H9 (cell line): Measurements from ENCODE around the gene PCBP2. TPM values are rescaled to one million over a fixed set of nuclear protein-coding genes. Genes with fewer than 3 reads are reported as not detected.

Experiments
- DNase-seq: peaks from one replicate; pipeline ENCODE4 v3.0.0-alpha.2; 2017
- H2AFZ ChIP-seq: one replicate; pipeline ENCODE4 v1.6.1; 2013; ENCODE audit warnings: mild to moderate bottlenecking, low read length, control low read depth, moderate library complexity
- H2AK5ac ChIP-seq: 2 replicates; pipeline ENCODE4 v1.6.1; 2013; ENCODE audit warnings: low read length, control low read depth, mixed read lengths; ENCODE audit not compliant: insufficient read length
- H2BK120ac ChIP-seq: one replicate; pipeline ENCODE4 v1.6.1; 2013; ENCODE audit warnings: low read depth, mild to moderate bottlenecking, low read length, control low read depth, inconsistent platforms; ENCODE audit not compliant: poor library complexity, severe bottlenecking
- H2BK12ac ChIP-seq: 2 replicates; pipeline ENCODE4 v1.6.1; 2013; ENCODE audit warnings: low read length, control low read depth, mixed read lengths, low read depth; ENCODE audit not compliant: insufficient read length
- H2BK15ac ChIP-seq: 2 replicates; pipeline ENCODE4 v1.6.1; 2013; ENCODE audit warnings: low read depth, low read length, control low read depth
- H2BK20ac ChIP-seq: one replicate; pipeline ENCODE4 v1.6.1; 2013; ENCODE audit warnings: low read depth, mild to moderate bottlenecking, low read length, control low read depth, inconsistent platforms; ENCODE audit not compliant: poor library complexity, severe bottlenecking
- H2BK5ac ChIP-seq: 2 replicates; pipeline ENCODE4 v1.6.1; 2013; ENCODE audit warnings: low read length, control low read depth, mixed read lengths; ENCODE audit not compliant: insufficient read length
- H3K14ac ChIP-seq: 2 replicates; pipeline ENCODE4 v1.6.1; 2013; ENCODE audit warnings: low read length, control low read depth; ENCODE audit not compliant: insufficient read depth
- H3K18ac ChIP-seq: 2 replicates; pipeline ENCODE4 v1.6.1; 2013; ENCODE audit warnings: low read depth, mild to moderate bottlenecking, mixed read lengths, low read length, control low read depth; ENCODE audit not compliant: insufficient read length
- H3K23ac ChIP-seq: 2 replicates; pipeline ENCODE4 v1.6.1; 2013; ENCODE audit warnings: low read length, control low read depth, mixed read lengths, low read depth; ENCODE audit not compliant: insufficient read length
- H3K23me2 ChIP-seq: 2 replicates; pipeline ENCODE4 v1.6.1; 2013; ENCODE audit warnings: low read depth, mild to moderate bottlenecking, mixed read lengths, low read length, control low read depth; ENCODE audit not compliant: insufficient read length, poor library complexity, severe bottlenecking
- H3K27ac ChIP-seq: 2 replicates; pipeline ENCODE4 v1.5.1; 2013; ENCODE audit warnings: low read length, control low read depth, mixed read lengths, low read depth; ENCODE audit not compliant: insufficient read length
- H3K27me3 ChIP-seq: 2 replicates; pipeline ENCODE4 v1.6.1; 2013; ENCODE audit warnings: low read length, control low read depth, inconsistent platforms; ENCODE audit not compliant: insufficient read depth
- H3K4ac ChIP-seq: 2 replicates; pipeline ENCODE4 v1.6.1; 2013; ENCODE audit warnings: low read depth, mild to moderate bottlenecking, control low read depth, inconsistent platforms, low read length, moderate library complexity
- H3K4me1 ChIP-seq: 2 replicates; pipeline ENCODE4 v1.6.1; 2013; ENCODE audit warnings: low read length, control low read depth, inconsistent platforms; ENCODE audit not compliant: insufficient read depth
- H3K4me2 ChIP-seq: 2 replicates; pipeline ENCODE4 v1.6.1; 2013; ENCODE audit warnings: low read length, control low read depth, mixed read lengths; ENCODE audit not compliant: insufficient read length, insufficient read depth
- H3K56ac ChIP-seq: 2 replicates; pipeline ENCODE4 v1.6.1; 2013; ENCODE audit warnings: low read depth, mild to moderate bottlenecking, mixed read lengths, low read length, control low read depth; ENCODE audit not compliant: insufficient read length
- H3K79me1 ChIP-seq: 2 replicates; pipeline ENCODE4 v1.6.1; 2013; ENCODE audit warnings: low read depth, mild to moderate bottlenecking, moderate library complexity, low read length, control low read depth, inconsistent platforms; ENCODE audit not compliant: insufficient read depth, poor library complexity, severe bottlenecking
- H3K79me2 ChIP-seq: 2 replicates; pipeline ENCODE4 v1.6.1; 2013; ENCODE audit warnings: low read length, control low read depth, inconsistent platforms; ENCODE audit not compliant: insufficient read depth
- H3K9ac ChIP-seq: 2 replicates; pipeline ENCODE4 v1.6.1; 2013; ENCODE audit warnings: low read length, control low read depth, mixed read lengths; ENCODE audit not compliant: insufficient read length; ENCODE audit errors: extremely low read depth
- H3K9me3 ChIP-seq: one replicate; pipeline ENCODE4 v1.6.1; 2013; ENCODE audit warnings: low read depth, low read length, inconsistent platforms; ENCODE audit not compliant: control insufficient read depth
- H3T11ph ChIP-seq: one replicate; pipeline ENCODE4 v1.6.1; 2013; ENCODE audit warnings: mild to moderate bottlenecking, low read length, control low read depth, inconsistent platforms
- H4K20me1 ChIP-seq: one replicate; pipeline ENCODE4 v1.6.1; 2013; ENCODE audit not compliant: control insufficient read depth, insufficient read length, insufficient read depth
- H4K5ac ChIP-seq: 2 replicates; pipeline ENCODE4 v1.6.1; 2013; ENCODE audit warnings: low read depth, mild to moderate bottlenecking, mixed read lengths, low read length, control low read depth; ENCODE audit not compliant: insufficient read length
- H4K8ac ChIP-seq: replicated peaks from 2 replicates; pipeline ENCODE4 v1.6.1; 2013; ENCODE audit warnings: low read length, control low read depth, mixed read lengths, low read depth; ENCODE audit not compliant: insufficient read length
- H4K91ac ChIP-seq: 2 replicates; pipeline ENCODE4 v1.6.1; 2013; ENCODE audit warnings: low read depth, mild to moderate bottlenecking, moderate library complexity, mixed read lengths, low read length, control low read depth; ENCODE audit not compliant: insufficient read length
- H3K27ac Mint-ChIP-seq, 3 experiments: 2 replicates in 2 of 3; 3 replicates in 1 of 3; pipeline ENCODE4 v1.8.0; 2020 to 2021; ENCODE audit warnings: mixed read lengths in 3 of 3, mild to moderate bottlenecking in 1 of 3, moderate library complexity in 1 of 3
- H3K27me3 Mint-ChIP-seq: 2 replicates; pipeline ENCODE4 v1.8.0; 2021; ENCODE audit warnings: low read depth, mild to moderate bottlenecking, moderate library complexity, mixed read lengths
- H3K36me3 Mint-ChIP-seq, 3 experiments: 2 replicates in 2 of 3; 3 replicates in 1 of 3; pipeline ENCODE4 v1.8.0; 2020 to 2021; ENCODE audit warnings: low read depth in 3 of 3, mixed read lengths in 3 of 3; ENCODE audit not compliant: insufficient read depth in 1 of 3
- H3K4me1 Mint-ChIP-seq, 2 experiments: 2 replicates each; pipeline ENCODE4 v1.8.0; 2020; ENCODE audit warnings: mixed read lengths in 2 of 2
- H3K4me3 Mint-ChIP-seq, 2 experiments: 2 replicates in 1 of 2; 3 replicates in 1 of 2; pipeline ENCODE4 v1.8.0; 2020 to 2021; ENCODE audit warnings: mild to moderate bottlenecking in 2 of 2, mixed read lengths in 2 of 2, moderate library complexity in 1 of 2
- H3K9me3 Mint-ChIP-seq, 2 experiments: 2 replicates in 1 of 2; 3 replicates in 1 of 2; pipeline ENCODE4 v1.8.0; 2020; ENCODE audit warnings: mild to moderate bottlenecking in 2 of 2, mixed read lengths in 2 of 2, moderate library complexity in 1 of 2
- WGBS: extraction: QIAGEN DNeasy Blood & Tissue Kit; methylation state at CpG from one replicate; pipeline ENCODE4 v1.1.7; 2013; ENCODE audit warnings: missing lambda C conversion rate, low lambda C conversion rate, mixed read lengths; ENCODE audit not compliant: insufficient read length; ENCODE audit errors: extremely low coverage; 5-methylcytosine and 5-hydroxymethylcytosine counted together
- total RNA-seq: library from RNA; stranded (reverse); gene quantifications from 2 replicates; pipeline ENCODE4 v1.2.1, GENCODE V29; 2021
- TF ChIP-seq, protein P1 (sequence below): fragments of 200-600 bp; sonication (generic); conservative IDR thresholded peaks from 3 replicates; pipeline ENCODE4 v1.8.0; 2021; ENCODE audit warnings: antibody characterized with exemption, mild to moderate bottlenecking

PCBP2 gene
- total RNA-seq, 1 experiment from 2014 or later = 1,207 TPM

DNA sequence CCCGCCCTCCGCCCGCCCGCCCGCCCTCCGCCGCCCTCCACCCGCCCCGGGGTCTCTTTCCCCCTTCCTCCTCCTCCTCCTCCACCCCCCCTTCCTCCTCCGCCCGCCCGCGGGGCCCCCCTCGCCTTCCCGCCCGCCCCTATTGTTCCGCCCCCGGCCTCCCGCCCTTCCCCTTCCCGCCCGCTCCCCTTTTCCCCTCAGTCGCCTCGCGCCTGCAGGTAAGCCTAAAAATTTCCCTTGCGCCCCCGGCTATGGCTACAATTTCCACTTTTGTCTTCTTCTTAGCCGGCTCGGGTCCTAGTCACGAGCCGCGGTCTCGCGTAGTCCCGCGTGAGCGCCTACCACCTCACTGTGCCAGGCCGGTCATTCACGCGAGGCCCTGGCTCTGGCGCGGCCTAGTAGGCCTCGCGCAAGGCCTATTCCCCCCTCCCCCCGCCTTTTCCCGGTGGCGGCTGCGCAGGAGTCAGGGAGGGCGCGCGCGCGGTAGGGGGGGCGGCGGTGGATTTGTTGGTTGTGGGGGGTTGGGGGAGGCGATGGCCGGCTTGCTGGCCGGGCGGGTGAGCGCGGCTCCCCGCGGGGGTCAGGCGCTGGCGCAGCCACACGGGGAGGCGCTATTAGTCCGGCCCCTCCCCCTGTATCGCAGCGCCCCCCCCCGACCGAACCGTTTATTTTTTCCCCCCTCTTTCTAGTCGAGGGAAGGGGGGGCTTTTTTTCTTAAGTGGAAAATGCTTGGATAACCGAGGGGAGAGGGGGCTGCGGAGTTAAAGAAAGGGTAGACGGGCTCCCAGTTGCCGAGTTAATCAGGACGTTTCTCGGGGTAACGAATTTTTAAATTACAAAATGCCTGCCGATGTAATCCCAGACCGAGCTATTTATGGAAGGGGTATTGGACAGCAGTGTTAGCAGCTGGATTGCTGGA is 516 bp downstream of the PCBP2 start:
- H3K4me2 ChIP-seq = peak overlapping the region; percentile 49
- H2BK15ac ChIP-seq = no peak overlapping the region
- H3K9me3 ChIP-seq = no peaks in the 10 kb centered on the region
- H3K27ac ChIP-seq = peak overlapping the region; percentile 24
- no peaks in the 10 kb centered on the region for H3K23me2 ChIP-seq
- no peaks in the 10 kb centered on the region for H3K27me3 ChIP-seq
- H4K8ac ChIP-seq = no peak overlapping the region
- H3K56ac ChIP-seq = no peak overlapping the region
- H4K5ac ChIP-seq = peak overlapping the region; percentile 7
- H3K79me1 ChIP-seq = peaks cover 3% of the 10 kb centered on the region
- no peaks in the 10 kb centered on the region; a peak in 1 of 5 replicates for H3K9me3 Mint-ChIP-seq
- peaks cover 23% of the 10 kb centered on the region for H3K79me2 ChIP-seq
- H3K4ac ChIP-seq = no peak overlapping the region; the same call in 1 of the 2 replicates
- H3K9ac ChIP-seq = peak overlapping the region; percentile 100
- peaks cover 45 to 58% (median 57%) of the 10 kb centered on the region in 3 experiments for H3K36me3 Mint-ChIP-seq
- no CpG with 5 or more reads among the region's 82 CpGs for WGBS
- no peaks in the 10 kb centered on the region for H3K4me1 ChIP-seq
- H3K4me1 Mint-ChIP-seq = peaks cover 19 to 37% of the 10 kb centered on the region in 2 experiments
- TF ChIP-seq, protein P1, sequence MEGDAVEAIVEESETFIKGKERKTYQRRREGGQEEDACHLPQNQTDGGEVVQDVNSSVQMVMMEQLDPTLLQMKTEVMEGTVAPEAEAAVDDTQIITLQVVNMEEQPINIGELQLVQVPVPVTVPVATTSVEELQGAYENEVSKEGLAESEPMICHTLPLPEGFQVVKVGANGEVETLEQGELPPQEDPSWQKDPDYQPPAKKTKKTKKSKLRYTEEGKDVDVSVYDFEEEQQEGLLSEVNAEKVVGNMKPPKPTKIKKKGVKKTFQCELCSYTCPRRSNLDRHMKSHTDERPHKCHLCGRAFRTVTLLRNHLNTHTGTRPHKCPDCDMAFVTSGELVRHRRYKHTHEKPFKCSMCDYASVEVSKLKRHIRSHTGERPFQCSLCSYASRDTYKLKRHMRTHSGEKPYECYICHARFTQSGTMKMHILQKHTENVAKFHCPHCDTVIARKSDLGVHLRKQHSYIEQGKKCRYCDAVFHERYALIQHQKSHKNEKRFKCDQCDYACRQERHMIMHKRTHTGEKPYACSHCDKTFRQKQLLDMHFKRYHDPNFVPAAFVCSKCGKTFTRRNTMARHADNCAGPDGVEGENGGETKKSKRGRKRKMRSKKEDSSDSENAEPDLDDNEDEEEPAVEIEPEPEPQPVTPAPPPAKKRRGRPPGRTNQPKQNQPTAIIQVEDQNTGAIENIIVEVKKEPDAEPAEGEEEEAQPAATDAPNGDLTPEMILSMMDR = peak; percentile 52; the same call in 2 of the 3 replicates
- peak overlapping the region; percentile 100 for H3K27ac Mint-ChIP-seq
- no peak overlapping the region for H2BK20ac ChIP-seq
- H2BK120ac ChIP-seq = peak overlapping the region; percentile 84
- H3K18ac ChIP-seq = peak overlapping the region; percentile 98
- peak overlapping the region; percentile 1 for H2BK5ac ChIP-seq
- H2AK5ac ChIP-seq = no peak overlapping the region
- no peak overlapping the region for H2BK12ac ChIP-seq
- H3K23ac ChIP-seq = no peak overlapping the region
- peak overlapping the region; percentile 95 for H3K14ac ChIP-seq
- no peaks in the 10 kb centered on the region for H3K27me3 Mint-ChIP-seq
- H3T11ph ChIP-seq = no peak overlapping the region
- no peak overlapping the region for H4K91ac ChIP-seq
- peak overlapping the region; percentile 97 for H3K4me3 Mint-ChIP-seq
- H2AFZ ChIP-seq = no peak overlapping the region
- no peaks in the 10 kb centered on the region for H4K20me1 ChIP-seq
- DNase-seq = peak; percentile 89
